A549 treated with Hydrocortisone at 1 μM for 4 hours (cell line): Measurements from ENCODE around the gene TPRN. TPM values are rescaled to one million over a fixed set of nuclear protein-coding genes. Genes with fewer than 3 reads are reported as not detected.

Experiments used
- total RNA-seq: library from RNA; stranded (reverse); fragments of 200-300 nt; extraction: Qiagen RNA extraction; gene quantifications from 5 replicates; pipeline ENCODE4 v1.2.3, GENCODE V29; 2022

Gene TPRN
- 9.2 to 11.6 TPM (median 10.2 TPM) in 5 replicates for total RNA-seq

DNA sequence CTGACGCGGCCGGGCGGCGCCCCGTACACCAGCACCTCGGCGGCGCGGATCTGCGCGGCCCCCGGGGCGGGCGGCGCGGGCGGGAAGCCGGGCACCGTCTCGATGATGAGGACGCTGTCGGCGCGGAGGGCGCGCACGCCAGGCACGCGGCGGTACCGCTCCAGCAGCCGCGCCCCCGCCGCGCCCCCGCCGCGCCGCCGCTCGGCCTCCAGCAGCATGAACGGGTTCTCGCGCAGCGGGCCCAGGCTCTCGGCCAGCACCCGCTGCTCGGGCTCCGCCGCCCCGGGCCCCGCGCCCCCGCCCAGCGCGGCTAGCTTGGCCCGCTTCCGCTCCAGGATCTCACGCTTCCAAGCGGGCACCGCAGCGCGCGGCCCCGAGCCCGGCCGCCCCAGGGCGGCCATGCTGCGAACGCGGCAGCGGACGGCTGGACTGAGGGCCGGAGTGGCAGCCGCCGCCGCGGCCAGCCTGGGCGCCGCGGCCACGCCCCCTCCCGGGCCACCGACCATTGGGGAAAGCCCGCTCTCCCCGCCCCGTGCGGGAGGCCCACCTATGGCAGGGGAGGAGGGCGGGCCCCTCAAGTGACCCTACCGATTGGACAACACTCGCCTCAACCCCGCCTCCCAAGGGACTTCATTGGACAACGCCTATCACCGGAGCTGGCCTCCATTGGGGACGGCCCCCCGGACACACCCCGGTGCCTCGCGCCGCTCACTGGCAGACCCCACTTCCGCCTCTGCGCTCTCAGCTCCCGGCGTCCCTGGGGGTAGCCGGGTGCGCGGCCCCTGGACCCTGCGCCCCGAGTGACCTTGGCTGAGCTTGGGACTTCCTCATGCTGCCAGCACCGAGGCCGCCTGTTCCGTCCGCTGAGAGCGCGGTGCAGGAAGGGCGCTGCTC, at the start of gene TPRN:
TPRN (minus strand) TSS at position 431 of the 894 bp plus-strand sequence; CDS start at position 401, 30 bp downstream.

GRCh38 chr9:137240841-137241489, 40.4 kb upstream of the TPRN start, which contains the start of gene TUBB4B:
Gene TUBB4B, plus strand, starts transcription at chr9:137241287. Its CDS starts 74 bp downstream, at chr9:137241361.

GRCh38 chr9:137230705-137231371, 30.3 kb upstream of the TPRN start, which contains the start of gene SLC34A3:
Gene SLC34A3, plus strand, starts transcription at chr9:137230901. Its CDS starts 802 bp downstream, at chr9:137231703.

GRCh38 chr9:137227054-137227852, 26.7 kb upstream of the TPRN start, which contains the start of gene RNF224:
Gene RNF224, plus strand, starts transcription at chr9:137227502. Its CDS starts 834 bp downstream, at chr9:137228336.

DNA sequence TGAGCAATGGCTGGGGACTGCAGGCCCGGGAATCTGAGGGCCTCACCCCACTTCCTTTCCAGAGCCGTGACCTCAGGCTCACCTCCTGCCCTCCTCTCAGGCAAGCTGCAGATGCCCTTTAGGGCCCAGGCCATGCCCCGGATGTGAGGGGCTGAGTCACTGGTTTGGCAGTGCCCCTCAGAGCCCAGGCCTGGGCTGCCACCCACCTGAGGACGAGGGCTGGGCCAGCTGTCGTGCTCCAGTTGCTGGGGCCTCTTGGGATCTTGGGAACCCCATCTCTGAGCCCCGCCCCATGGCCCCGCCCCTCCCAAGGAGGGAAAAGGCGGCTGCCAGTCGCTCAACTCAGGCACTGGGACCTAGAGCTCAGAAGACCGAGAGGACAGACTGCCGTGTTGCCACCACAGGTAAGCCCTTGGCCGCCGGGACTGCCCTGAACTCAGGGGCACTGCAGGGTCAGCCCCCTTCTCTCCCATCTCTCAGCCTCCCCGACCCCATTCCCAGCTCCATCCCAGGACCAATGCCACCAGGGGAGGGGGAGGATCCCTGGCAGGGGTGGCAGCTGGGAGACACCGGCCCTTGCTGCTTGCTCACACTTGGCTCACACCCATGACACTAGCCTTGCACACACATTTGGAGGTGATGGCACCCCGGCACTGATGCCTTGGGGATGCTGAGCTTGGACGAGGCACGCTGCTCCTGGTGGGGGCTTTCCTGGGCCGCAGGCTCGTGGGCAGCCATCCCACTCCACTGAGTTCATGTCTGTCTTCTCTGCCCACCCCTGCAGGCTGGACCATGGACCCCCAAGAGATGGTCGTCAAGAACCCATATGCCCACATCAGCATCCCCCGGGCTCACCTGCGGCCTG, 24.5 kb upstream of the TPRN start, which contains the start of gene CYSRT1:
CYSRT1 (plus strand) TSS at position 345 of the 865 bp plus-strand sequence; CDS start at position 793, 448 bp downstream.

GRCh38 chr9:137222190-137223077, 21.9 kb upstream of the TPRN start, which contains the start of gene RNF208:
Gene RNF208, minus strand, starts transcription at chr9:137222240. Its CDS starts 1,028 bp downstream, at chr9:137221212.

GRCh38 chr9:137205126-137206069, 4.9 kb upstream of the TPRN start, which contains the start of the genes NDOR1 and TMEM203:
Gene NDOR1, plus strand, starts transcription at chr9:137205700. Its CDS starts 78 bp downstream, at chr9:137205778.
Gene TMEM203, minus strand, starts transcription at chr9:137205648. Its CDS starts 234 bp downstream, at chr9:137205414.

GRCh38 chr9:137188490-137189296, 11.8 kb downstream of the TPRN start, which contains the start of the genes ANAPC2 and SSNA1:
Gene ANAPC2, minus strand, starts transcription at chr9:137188560. Its CDS starts 28 bp downstream, at chr9:137188532.
Gene SSNA1, plus strand, starts transcription at chr9:137188676. Its CDS starts 51 bp downstream, at chr9:137188727.

DNA sequence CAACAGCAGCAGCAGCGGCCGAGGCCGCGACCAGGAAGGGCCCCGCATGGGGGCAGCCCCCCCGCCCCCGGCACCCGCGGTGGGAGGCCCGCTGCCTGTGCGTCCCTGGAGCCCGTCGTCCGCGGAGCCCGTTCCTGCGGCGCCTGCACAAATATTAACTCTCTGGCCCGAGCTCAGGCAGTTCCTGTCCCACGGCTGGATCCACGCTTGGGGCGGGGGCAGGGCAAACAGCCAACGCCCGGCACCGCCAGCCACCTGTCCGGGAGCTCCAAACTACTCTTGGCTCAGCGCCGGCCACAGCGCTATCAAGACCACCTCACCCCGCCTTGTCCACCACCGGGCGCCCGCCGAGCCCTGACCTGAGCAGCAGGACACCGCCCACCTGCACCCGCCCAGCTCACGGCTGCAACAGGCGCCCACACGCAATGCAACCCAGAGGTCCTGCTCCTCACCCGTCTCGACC, 30.6 kb downstream of the TPRN start, which contains the start of gene LRRC26:
LRRC26 (minus strand) TSS at position 156 of the 463 bp plus-strand sequence; CDS start at position 48, 108 bp downstream.

Other genes starting within 250 kb of the TPRN start
- gene LCN12, start 248.5 kb downstream of the TPRN start, total RNA-seq: 0.46 to 1.6 TPM (median 1.2 TPM) in 5 replicates
- 0.55 to 0.77 TPM (median 0.67 TPM) in 5 replicates for gene PTGDS, start 223.2 kb downstream of the TPRN start, total RNA-seq
- 0.08 to 0.16 TPM (median 0.13 TPM) in 5 replicates for gene LCNL1, start 217.7 kb downstream of the TPRN start, total RNA-seq
- gene PAXX, start 208.3 kb downstream of the TPRN start, total RNA-seq: 46.7 to 85.5 TPM (median 74.2 TPM) in 5 replicates
- 2.3 to 5.7 TPM (median 4.6 TPM) in 5 replicates for gene CLIC3, start 204.2 kb downstream of the TPRN start, total RNA-seq
- gene ABCA2, start 172.5 kb downstream of the TPRN start, total RNA-seq: 22.8 to 26.7 TPM (median 24.4 TPM) in 5 replicates
- gene FUT7, start 168.7 kb downstream of the TPRN start, total RNA-seq: 0.05 to 0.08 TPM (median 0.06 TPM) in 4 of 5 replicates, not detected in the other
- 44.0 to 83.3 TPM (median 79.5 TPM) in 5 replicates for gene NPDC1, start 154.6 kb downstream of the TPRN start, total RNA-seq
- 3.3 to 4.5 TPM (median 3.5 TPM) in 5 replicates for gene ENTPD2, start 146.7 kb downstream of the TPRN start, total RNA-seq
- 17.6 to 24.7 TPM (median 21.7 TPM) in 5 replicates for gene SAPCD2, start 130.2 kb downstream of the TPRN start, total RNA-seq
- gene UAP1L1, start 123.2 kb downstream of the TPRN start, total RNA-seq: 10.8 to 13.9 TPM (median 11.0 TPM) in 5 replicates
- 48.0 to 53.7 TPM (median 49.8 TPM) in 5 replicates for gene MAN1B1, start 113.8 kb downstream of the TPRN start, total RNA-seq
- 70.6 to 111 TPM (median 110 TPM) in 5 replicates for gene DPP7, start 86.0 kb downstream of the TPRN start, total RNA-seq
- 0.22 to 0.66 TPM (median 0.45 TPM) in 5 replicates for gene GRIN1, start 61.6 kb downstream of the TPRN start, total RNA-seq
- gene LRRC26, start 30.7 kb downstream of the TPRN start, total RNA-seq: 0.41 to 1.7 TPM (median 0.93 TPM) in 5 replicates
- not detected in 5 replicates for gene TMEM210, start 28.7 kb downstream of the TPRN start, total RNA-seq
- gene ANAPC2, start 12.2 kb downstream of the TPRN start, total RNA-seq: 26.9 to 35.9 TPM (median 31.9 TPM) in 5 replicates
- gene SSNA1, start 12.1 kb downstream of the TPRN start, total RNA-seq: 92.8 to 153 TPM (median 142 TPM) in 5 replicates
- gene TMEM203, start 4.9 kb upstream of the TPRN start, total RNA-seq: 35.3 to 45.9 TPM (median 45.0 TPM) in 5 replicates
- gene NDOR1, start 5.0 kb upstream of the TPRN start, total RNA-seq: 14.8 to 16.5 TPM (median 15.2 TPM) in 5 replicates
- 1.2 to 1.9 TPM (median 1.7 TPM) in 5 replicates for gene RNF208, start 21.5 kb upstream of the TPRN start, total RNA-seq
- gene CYSRT1, start 24.4 kb upstream of the TPRN start, total RNA-seq: 3.0 to 5.5 TPM (median 4.2 TPM) in 5 replicates
- gene RNF224, start 26.8 kb upstream of the TPRN start, total RNA-seq: 0.07 to 0.24 TPM (median 0.14 TPM) in 5 replicates
- gene SLC34A3, start 30.2 kb upstream of the TPRN start, total RNA-seq: 0.05 to 0.16 TPM (median 0.07 TPM) in 4 of 5 replicates, not detected in the other
- gene TUBB4B, start 40.5 kb upstream of the TPRN start, total RNA-seq: 681 to 782 TPM (median 752 TPM) in 5 replicates
- not detected in 5 replicates for gene STPG3, start 50.5 kb upstream of the TPRN start, total RNA-seq
- 52.4 to 60.5 TPM (median 56.8 TPM) in 5 replicates for gene NELFB, start 54.6 kb upstream of the TPRN start, total RNA-seq
- 19.9 to 27.5 TPM (median 25.0 TPM) in 5 replicates for gene TOR4A, start 77.0 kb upstream of the TPRN start, total RNA-seq
- gene NRARP, start 101.5 kb upstream of the TPRN start, total RNA-seq: 2.5 to 5.1 TPM (median 3.9 TPM) in 5 replicates
- 4.4 to 6.8 TPM (median 6.5 TPM) in 5 replicates for gene EXD3, start 222.4 kb upstream of the TPRN start, total RNA-seq
- 0.79 to 1.8 TPM (median 1.7 TPM) in 5 replicates for gene NOXA1, start 222.7 kb upstream of the TPRN start, total RNA-seq
- gene ENTPD8, start 240.6 kb upstream of the TPRN start, total RNA-seq: 0.09 to 0.24 TPM (median 0.14 TPM) in 5 replicates